HG03097 (cell line): ENCODE measurements around the gene IQGAP1.
"Not testable (repeated sequence)": the region's sequence is repeated elsewhere in the genome, so short reads cannot be mapped to it uniquely, and the experiment has no call there.

Source experiments
- ATAC-seq: cut with Tn5 transposase; IDR thresholded peaks from one replicate; pipeline ENCODE4 v1.9.1; 2021; ENCODE audit not compliant: unreplicated experiment, low FRiP score

The IQGAP1 gene

DNA sequence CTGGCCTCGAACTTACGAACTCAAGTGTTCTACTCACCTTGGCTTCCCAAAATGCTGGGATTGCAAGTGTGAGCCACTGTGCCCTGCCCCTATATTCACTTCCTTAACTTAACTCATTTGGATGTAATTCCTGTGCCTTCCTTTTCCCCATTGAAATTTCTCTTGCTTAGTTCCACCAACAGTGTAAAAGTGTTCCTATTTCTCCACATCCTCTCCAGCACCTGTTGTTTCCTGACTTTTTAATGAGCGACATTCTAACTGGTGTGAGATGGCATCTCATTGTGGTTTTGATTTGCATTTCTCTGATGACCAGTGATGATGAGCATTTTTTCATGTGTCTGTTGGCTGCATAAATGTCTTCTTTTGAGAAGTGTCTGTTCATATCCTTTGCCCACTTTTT, 21.5 kb downstream of the IQGAP1 start:
- not testable (repeated sequence) for ATAC-seq

DNA sequence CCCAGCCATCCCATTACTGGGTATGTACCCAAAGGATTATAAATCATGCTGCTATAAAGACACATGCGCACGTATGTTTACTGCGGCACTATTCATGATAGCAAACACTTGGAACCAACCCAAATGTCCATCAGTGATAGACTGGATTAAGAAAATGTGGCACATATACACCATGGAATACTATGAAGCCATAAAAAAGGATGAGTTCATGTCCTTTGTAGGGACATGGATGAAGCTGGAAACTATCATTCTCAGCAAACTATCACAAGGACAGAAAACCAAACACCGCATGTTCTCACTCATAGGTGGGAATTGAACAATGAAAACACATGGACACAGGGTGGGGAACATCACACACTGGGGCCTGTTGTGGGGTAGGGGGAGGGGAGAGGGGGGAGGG, 22.3 kb downstream of the IQGAP1 start:
- not testable (repeated sequence) for ATAC-seq

DNA sequence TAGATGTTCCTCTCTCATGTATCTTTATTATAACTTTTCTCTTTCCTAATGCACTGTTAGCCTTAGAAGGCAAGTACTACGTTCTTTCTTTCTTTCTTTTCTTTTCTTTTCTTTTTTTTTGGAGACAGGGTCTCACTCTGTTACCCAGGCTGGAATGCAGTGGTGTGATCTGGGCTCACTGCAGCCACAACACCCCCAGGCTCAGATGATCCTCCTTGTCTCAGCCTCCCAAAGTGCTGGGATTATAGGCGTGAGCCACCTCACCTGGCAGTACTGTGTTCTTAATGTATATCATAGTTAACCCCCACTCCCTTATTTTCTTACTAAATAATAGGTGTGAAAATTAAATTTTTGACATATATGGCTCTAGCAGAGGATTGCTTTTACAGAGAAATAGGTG, 23.1 kb downstream of the IQGAP1 start:
- no peak for ATAC-seq

DNA sequence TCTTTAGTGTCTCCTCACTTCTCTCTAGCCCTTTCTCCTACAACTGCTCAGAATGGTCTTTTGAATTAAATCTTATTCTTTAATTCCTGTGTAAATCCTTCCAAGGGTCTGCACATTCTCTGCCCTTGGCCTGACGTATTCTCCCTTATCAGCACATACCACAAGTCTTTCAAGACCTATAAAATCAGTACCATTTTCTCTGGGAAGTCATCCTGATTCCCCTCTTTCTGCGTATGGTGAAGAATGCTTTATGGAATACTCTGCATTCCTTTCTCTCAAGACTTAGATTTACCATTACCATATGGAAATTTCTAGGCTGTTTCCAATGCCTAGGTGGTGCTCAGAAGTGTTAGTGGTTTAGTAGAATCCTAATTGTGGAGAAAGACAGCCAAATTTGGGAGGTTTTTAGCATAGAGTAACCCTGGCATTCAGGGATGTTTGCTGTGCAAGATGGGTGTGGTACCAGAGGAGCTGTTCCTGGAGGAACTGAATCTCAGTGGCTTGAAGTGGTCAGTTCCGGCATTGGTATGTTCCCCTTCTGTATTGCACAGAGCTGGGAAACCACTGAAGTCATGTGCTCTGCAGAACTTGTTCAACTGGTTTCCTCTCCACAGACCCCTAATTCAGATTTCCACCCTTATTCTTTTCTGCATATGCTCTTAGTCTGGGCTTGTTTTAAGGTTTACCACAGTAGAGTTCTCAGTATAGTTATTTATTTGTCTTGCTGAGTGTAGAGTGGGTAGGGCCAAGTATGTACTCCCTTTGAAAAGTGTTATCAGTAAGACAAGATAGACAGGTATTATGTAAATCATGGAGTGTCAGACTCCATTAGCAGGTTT, 24.5 kb downstream of the IQGAP1 start:
- ATAC-seq: peak; percentile 65

DNA sequence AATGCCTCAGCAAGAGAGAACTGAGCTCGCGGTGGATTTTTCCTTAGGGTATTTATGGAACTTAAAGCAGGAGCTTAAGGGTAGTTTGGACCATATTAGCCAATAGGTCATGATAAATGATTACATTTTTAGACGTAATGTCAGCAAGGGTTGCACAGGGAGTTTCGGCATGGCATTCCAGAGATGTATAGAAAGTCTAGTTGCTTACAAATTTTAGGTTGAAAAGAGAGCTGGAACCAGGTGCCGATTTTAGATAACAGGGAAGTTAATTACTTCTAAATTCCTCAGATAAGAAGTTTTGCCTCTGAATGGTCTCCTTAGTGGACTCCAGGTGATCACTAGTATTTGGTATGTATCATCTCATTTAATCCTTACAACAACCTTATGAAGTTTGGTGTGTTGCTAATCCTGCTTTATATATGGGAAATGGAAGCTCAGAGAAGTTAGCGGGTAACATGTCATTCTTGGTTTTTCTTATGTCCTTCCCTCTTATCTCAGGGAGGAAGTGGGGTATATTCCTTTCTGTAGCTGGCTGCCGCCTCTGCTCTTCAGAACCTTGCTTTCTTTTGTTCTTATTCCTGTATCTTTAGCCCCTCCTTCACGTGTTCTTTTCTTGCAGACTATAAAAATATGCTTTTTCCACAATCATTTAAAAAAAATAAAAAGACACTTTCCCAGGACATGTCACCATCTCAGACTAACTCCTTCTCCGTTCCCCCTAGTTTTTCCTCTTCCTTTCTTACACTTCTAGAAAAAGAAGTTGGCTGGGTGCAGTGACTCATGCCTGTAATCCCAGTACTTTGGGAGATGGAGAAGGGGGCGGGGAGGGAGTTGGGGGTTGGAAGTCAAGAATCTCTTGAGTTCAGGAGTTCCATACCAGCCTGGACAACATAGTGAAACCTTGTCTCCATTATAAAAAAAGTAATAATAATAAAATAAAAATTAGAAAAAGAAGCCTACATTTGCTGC, 25.7 kb downstream of the IQGAP1 start:
- no peak for ATAC-seq

DNA sequence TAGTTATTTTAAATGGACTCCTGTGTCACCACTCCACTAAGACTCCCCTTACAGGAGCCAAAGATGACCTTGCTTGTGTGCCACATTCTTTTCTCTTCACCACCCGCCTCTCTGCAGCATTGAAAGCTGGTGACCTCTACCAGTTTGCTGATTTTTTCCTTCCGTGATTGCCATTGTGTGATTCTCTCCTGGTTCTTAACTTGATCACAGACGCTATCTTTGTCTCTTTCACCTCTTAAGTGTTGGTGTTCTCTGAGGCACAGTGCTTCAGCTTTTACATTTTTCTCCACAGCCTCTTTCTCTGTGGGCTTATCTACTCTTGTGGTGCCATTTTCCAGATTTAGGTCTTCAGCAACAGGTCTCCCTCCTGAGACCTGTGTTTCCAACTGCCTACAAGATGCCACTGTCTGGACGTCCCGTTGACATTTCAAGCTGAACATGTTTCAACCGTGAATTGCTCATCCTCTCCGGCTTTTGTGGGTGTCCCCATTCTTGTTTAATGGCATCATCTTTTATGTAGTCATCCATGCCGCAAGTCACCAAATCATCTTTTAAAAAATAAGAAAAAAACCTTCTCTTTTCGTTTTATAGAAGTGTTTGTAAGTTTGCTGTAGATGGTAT, 26.5 kb downstream of the IQGAP1 start:
- ATAC-seq: no peak

DNA sequence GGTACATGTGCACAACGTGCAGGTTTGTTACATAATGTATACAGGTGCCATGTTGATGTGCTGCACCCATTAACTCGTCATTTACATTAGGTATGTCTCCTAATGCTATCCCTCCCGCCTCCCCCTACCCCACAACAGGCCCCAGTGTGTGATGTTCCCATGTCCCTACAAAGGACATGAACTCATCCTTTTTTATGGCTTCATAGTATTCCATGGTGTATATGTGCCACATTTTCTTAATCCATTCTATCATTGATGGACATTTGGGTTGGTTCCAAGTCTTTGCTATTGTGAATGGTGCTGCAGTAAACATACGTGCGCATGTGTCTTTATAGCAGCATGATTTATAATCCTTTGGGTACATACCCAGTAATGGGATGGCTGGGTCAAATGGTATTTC, 28.0 kb downstream of the IQGAP1 start:
- ATAC-seq: not testable (repeated sequence)

DNA sequence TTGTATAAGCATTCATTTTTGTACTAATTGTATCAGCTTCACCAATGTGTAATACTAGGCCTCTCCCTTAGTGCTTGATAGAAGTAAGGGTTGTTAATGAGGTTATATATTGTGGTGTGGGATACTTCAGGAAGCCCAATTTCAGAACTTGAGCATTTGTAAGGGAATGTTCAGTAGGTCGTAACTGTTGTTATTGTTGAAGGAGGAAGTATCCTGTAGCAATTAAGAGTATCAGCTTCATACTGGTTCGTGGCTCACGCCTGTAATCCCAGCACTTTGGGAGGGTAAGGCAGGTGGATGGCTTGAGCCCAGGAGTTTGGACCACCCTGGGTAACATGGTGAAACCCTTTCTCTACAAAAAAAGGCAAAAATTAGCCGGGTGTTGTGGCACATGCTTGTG, 30.6 kb downstream of the IQGAP1 start:
- ATAC-seq: no peak

DNA sequence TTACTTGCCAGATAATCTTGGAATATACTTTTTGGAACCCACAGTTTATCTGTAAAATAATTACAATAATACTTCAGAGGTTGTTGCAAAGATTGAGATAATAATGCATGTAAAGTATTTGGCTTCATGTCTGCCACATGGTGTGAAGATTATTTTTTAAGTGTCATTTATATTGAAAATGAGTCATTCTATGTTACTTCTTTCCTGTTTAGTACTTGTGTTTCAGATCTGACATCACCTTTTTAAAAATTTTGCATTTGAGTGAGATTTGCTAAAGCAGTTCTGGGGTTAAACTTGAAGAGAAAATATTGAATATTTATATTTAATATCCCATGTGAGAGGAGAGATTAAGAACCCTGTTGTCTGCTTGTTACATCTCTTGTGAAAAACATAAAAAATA, 31.2 kb downstream of the IQGAP1 start:
- ATAC-seq: no peak

DNA sequence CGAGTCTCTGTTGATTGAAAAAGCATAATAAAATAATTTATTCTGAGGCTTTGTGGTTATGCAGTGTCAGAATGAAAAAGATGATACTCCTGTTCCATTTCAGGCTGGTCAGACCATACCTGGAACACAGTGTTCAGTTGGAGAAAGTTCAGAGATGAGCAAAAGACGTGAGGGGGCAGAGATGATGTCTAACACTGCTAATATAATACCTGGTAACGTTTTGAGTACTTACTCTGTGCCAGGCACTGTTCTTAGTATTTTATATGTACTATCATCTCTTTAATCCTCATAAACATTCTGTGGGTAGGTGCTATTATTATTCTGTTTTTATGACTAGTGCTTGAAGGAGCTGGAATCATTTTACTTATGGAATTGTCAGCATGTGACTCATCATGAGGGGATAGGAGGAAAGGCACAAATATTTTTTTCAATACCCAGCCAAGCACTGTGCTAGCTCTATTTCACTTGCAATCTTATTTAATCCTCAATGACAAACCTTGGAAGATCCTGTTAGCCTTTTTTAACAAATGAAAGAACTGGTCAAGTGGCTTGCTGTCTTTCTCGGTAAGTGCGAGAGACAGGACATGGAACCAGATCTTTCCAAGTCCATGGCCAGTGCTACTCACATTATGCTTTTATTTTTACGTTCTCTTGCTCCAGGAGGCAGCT, 31.8 kb downstream of the IQGAP1 start:
- ATAC-seq: no peak

DNA sequence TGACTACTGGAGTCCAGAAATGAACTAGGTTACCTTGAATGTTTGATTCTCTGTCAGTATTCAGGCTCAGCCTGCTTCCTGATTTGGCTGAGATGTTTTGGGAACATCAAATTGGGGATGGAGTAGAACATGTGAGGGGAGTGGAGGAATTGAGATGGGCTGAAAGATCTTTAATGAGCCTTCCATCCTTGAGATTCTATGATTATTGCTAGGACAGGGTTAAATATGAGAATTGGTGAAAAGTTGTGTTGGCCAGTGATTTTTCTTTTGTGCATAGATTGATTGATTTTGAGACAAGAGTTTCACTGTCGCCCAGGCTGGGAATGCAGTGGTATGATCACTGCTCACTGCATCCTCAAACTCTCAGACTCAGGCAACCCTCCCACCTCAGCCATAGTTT, 32.4 kb downstream of the IQGAP1 start:
- no peak for ATAC-seq

DNA sequence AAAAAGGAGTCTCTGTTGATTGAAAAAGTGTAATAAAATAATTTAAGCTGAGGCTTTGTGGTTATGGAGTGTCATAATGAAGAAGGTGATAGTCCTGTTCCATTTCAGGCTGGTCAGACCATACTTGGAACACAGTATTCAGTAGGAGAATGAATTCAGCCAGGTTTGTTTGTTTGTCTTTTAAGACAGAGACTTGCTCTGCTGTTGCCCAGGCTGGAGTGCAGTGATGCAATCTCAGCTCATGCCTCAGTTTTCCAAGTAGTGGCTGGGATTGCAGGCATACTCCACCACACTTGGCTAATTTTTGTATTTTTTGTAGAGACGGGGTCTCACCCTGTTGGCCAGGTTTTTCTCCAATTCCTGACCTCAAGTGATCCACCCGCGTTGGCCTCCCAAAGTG, 33.5 kb downstream of the IQGAP1 start:
- ATAC-seq: no peak

DNA sequence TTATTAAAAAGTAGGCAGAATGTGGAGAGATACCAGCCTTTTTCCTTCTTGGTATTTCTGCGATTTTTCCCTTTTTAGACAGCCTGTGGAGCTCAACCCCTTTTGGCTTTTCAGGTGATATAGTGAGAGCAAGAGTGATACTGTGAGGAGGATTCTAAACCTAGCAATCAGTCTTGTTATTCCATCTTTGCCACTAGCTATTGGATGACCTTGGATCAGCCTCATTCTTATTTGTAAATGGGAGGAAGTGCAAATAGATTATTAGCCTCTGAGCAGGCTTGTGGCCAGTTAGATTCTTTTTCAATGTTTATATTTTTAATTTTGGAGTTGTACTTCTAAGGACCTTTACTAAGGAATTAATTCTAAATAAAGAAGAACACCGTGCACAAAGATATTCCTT, 34.0 kb downstream of the IQGAP1 start:
- ATAC-seq: no peak

DNA sequence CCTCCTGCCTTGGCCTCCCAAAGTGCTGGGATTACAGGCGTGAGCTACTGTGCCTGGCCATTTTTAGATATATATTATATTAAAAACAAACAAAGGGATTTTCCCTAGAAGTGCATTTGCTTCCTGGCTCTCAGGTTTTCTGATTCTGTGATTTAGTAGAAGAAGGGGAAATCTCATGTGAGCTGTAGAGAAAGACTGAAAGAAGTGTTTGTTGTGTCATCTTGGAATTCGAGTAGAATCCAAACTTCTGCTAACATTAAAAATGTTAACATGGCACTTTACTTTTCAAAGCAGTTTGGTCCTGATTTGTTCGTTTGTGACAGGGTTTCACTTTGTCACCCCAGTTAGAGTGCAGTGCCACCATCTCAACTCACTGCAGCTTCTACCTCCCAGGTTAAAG, 34.9 kb downstream of the IQGAP1 start:
- ATAC-seq: no peak

DNA sequence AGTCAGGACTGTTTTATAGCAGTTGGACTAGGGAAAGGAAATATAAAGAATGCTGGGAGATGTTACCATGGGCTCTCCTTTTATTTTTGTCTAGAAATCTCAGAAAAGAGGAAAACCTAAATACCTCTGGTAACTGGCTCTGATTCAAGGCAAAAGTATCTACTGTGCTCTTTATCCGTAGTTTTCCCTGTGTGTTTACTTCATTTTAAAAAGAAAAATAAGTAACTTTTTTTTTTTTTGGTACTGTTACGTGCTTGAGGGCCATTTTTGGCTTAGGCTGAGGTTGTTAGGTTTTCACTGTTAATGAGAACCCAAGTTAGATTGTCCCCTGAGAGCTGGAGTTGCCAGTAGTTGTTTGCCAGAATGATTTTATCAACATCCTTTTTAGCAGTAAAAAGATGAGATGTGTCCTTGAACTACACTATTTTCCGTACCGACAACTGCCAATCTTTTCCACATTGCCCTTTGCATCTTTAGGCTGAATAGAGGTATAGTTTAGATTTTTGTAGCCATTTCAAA, 35.8 kb downstream of the IQGAP1 start:
- ATAC-seq: no peak

DNA sequence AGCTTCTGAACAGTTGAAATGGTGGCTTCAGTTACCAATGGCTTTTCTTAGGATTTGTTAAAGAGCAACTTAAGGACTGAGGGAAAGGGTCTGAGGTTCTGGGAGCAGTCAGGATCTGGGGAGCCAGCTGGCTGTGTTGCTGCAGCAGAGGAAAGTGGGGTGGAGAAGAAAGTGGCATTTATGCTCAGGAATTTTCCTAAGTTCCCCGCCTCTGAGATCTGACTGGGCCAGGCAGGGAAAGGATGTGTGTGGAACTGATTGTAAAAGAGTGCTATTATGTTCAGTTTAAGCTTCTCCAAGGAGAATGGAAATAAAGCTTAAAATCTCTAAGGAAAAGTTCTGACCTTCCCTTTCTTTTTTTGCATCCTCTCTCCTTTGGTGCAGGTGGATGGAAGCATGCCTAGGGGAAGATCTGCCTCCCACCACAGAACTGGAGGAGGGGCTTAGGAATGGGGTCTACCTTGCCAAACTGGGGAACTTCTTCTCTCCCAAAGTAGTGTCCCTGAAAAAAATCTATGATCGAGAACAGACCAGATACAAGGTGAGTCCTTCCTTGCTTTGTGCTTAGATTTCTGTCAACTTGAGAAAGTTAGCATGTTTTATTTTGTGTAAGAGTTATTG, 37.8 kb downstream of the IQGAP1 start:
- no peak for ATAC-seq

DNA sequence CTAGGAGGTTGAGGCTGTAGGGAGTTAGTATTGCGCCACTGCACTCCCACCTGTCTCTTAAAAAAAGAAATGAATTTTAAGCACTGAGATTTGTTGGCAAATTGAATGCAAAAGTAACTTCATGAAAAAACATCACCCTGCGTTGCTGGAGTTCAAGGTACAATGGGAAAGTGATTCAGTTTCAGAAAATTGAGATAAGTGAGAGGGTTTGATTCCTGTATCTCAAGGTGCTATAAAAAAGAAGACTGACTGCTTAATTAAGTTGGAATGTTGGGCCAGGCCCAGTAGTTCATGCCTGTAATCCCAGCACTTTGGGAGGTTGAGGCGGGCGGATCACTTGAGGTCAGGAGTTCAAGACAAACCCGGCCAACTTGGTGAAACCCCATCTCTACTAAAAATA, 39.1 kb downstream of the IQGAP1 start:
- ATAC-seq: no peak

DNA sequence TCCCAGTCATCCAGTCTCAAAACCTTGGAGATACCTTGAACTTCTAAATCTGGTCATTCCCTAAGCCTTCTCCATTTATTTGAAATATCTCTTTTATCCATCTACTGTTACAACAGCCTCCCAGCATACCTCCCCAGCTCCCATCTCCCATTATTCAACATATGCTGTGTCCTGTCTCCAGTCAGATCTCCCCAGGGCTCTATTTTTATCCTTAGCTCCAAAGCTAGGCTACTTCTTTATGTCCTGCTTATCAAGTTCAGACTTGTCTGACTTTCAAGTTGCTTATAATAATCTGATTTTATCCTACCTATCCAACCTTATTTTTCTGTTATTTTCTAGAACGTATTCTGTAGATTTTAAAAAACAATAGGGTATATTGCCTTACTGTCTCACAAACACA, 44.2 kb downstream of the IQGAP1 start:
- no peak for ATAC-seq

DNA sequence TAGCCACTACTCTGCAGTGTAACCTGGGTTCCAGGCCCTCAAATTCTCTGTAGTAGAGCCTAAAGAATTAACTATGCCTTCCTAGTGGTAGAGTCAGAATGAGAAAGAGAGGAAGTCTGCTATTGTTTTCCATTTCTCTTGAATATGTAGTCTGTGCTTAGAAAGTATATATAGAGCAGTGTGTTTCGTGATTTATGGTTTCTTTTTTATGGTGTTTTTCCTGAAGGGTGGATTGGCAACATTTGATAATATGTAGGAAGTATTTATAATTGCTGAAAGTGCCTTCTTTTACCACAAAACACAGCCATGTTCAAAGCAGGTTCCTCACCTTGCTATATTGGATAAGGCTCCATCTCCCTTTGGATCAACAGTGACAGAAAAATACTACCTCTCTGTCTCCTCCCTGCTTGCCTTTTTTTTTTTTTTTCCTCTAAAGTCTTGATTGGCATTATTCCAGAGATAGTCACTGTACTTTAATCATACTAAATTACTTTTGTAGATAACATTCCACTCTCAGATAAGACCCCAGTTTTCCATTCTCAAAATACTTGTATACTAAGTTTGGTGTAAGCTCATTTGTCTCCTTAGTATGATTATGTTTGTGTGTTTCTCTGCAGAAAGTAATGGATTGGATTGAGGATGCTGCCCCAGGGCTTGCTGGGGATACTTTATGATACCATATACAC, 47.8 kb downstream of the IQGAP1 start:
- no peak for ATAC-seq
